Endodermal cell (in vitro differentiated cells): ENCODE data around the gene RAB11FIP5. TPM values are rescaled to one million over a fixed set of nuclear protein-coding genes. Genes with fewer than 3 reads are reported as not detected.
A peak's percentile ranks its signal among the peaks of the same experiment; 100 is the strongest.

Experiments
- DNase-seq: peaks from one replicate; pipeline ENCODE4 v3.0.0-alpha.2; 2017
- H3K27ac ChIP-seq: 2 replicates; pipeline ENCODE4 v1.5.1; 2013; ENCODE audit warnings: mild to moderate bottlenecking, low read depth, low read length, moderate library complexity
- H3K27me3 ChIP-seq: 2 replicates; pipeline ENCODE4 v1.6.1; 2013; ENCODE audit warnings: mild to moderate bottlenecking, low read length, moderate library complexity; ENCODE audit not compliant: insufficient read depth, control insufficient read depth, poor library complexity, severe bottlenecking
- H3K36me3 ChIP-seq: 2 replicates; pipeline ENCODE4 v1.7.0; 2013; ENCODE audit warnings: mild to moderate bottlenecking, low read length, moderate library complexity; ENCODE audit not compliant: control insufficient read depth, insufficient read depth
- H3K4me1 ChIP-seq: one replicate; pipeline ENCODE4 v1.7.0; 2013; ENCODE audit warnings: low read length; ENCODE audit not compliant: control insufficient read depth, insufficient read depth
- H3K4me3 ChIP-seq: 2 replicates; pipeline ENCODE4 v1.5.1; 2013; ENCODE audit warnings: mild to moderate bottlenecking, low read length, moderate library complexity
- H3K9ac ChIP-seq: 2 replicates; pipeline ENCODE4 v1.6.1; 2013; ENCODE audit warnings: mild to moderate bottlenecking, low read length, moderate library complexity; ENCODE audit not compliant: poor library complexity, severe bottlenecking; ENCODE audit errors: extremely low read depth
- H3K9me3 ChIP-seq: 2 replicates; pipeline ENCODE4 v1.6.1; 2013; ENCODE audit warnings: mild to moderate bottlenecking, low read length, moderate library complexity; ENCODE audit not compliant: control insufficient read depth
- H3K27ac Mint-ChIP-seq: 2 replicates; pipeline ENCODE4 v1.8.0; 2020; ENCODE audit warnings: mixed read lengths
- H3K27me3 Mint-ChIP-seq: 2 replicates; pipeline ENCODE4 v1.8.0; 2021; ENCODE audit warnings: mild to moderate bottlenecking, mixed read lengths; ENCODE audit not compliant: insufficient read depth
- H3K36me3 Mint-ChIP-seq: 2 replicates; pipeline ENCODE4 v1.8.0; 2020; ENCODE audit warnings: low read depth, mixed read lengths
- H3K4me1 Mint-ChIP-seq: 2 replicates; pipeline ENCODE4 v1.8.0; 2020; ENCODE audit warnings: mixed read lengths
- H3K4me3 Mint-ChIP-seq: 2 replicates; pipeline ENCODE4 v1.8.0; 2020; ENCODE audit warnings: mild to moderate bottlenecking, moderate library complexity, mixed read lengths
- H3K9me3 Mint-ChIP-seq: 2 replicates; pipeline ENCODE4 v1.8.0; 2020; ENCODE audit warnings: mild to moderate bottlenecking, mixed read lengths
- CTCF ChIP-seq: fragments of 200-600 bp; sonication (generic); conservative IDR thresholded peaks from 2 replicates; pipeline ENCODE4 v1.5.0; 2021; ENCODE audit warnings: antibody characterized with exemption, mild to moderate bottlenecking
- WGBS, 2 experiments: methylation state at CpG; one replicate each; pipeline versions ENCODE4 v1.1.5 to v1.1.7; 2013; ENCODE audit warnings: missing lambda C conversion rate in 2 of 2, mixed read lengths in 1 of 2; ENCODE audit not compliant: insufficient coverage in 1 of 2, insufficient read length in 1 of 2; 5-methylcytosine and 5-hydroxymethylcytosine counted together
- total RNA-seq, 2 donors: library from RNA; stranded (reverse); fragmentation: NEBNext Ultra II Directional in 1 of 2; extraction: Animal tissue kit (Norgen Biotek cat#: 25700) in 1 of 2; gene quantifications; 2 replicates in 1 of 2; 3 replicates in 1 of 2; pipeline ENCODE4 v1.2.1, GENCODE V29; 2021

Gene RAB11FIP5
- total RNA-seq, 2 donors from 2014 or later, result 12.1 to 17.3 TPM

DNA sequence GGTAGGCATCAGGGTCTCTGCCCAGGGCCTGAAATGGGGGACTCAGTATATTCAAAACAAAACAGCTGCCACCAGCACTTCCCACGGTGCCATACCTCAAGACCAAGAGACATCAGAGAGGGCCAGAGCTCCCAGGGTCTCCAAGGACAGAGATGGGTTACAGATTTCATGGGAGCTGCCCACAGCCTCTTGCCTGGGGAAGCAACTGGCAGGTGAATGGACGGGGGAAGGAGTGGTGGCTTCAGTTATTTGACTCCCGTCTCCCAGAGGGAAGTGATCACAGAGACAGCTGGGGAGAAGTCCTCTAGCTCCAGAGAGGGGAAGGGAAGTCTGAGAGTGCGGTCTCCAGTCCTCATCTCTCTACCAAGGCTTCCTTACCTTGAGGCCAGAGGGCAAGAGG, 25.4 kb downstream of the RAB11FIP5 start:
- H3K36me3 ChIP-seq, result peaks cover 12% of the 10 kb centered on the region
- H3K4me3 ChIP-seq, result no peak overlapping the region
- H3K27ac ChIP-seq, result no peak overlapping the region
- H3K4me1 ChIP-seq, result no peaks in the 10 kb centered on the region
- WGBS, 2 experiments, result 90% methylated on average over 4 of the region's 4 CpGs; no CpG with 5 or more reads in 1 of the 2 experiments
- no peaks in the 10 kb centered on the region for H3K27me3 Mint-ChIP-seq
- no peaks in the 10 kb centered on the region for H3K36me3 Mint-ChIP-seq
- H3K4me1 Mint-ChIP-seq, result peaks cover 4% of the 10 kb centered on the region
- no peaks in the 10 kb centered on the region for H3K9me3 ChIP-seq
- no peak overlapping the region for H3K27ac Mint-ChIP-seq
- TF ChIP-seq CTCF, result no peak
- H3K9me3 Mint-ChIP-seq, result no peaks in the 10 kb centered on the region
- no peaks in the 10 kb centered on the region for H3K27me3 ChIP-seq
- H3K4me3 Mint-ChIP-seq, result no peak overlapping the region
- no peak for DNase-seq
- no peak overlapping the region for H3K9ac ChIP-seq

- Histone ChIP-seq H3K4me1 (no peaks in the 10 kb centered on the region), H3K36me3 (peaks cover 12% of the 10 kb centered on the region), H3K4me3 (no peak overlapping the region), H3K27ac (no peak overlapping the region), H3K9me3 (no peaks in the 10 kb centered on the region), H3K27me3 (no peaks in the 10 kb centered on the region), H3K9ac (no peak overlapping the region)
- DNase-seq, result peak; percentile 96
- Mint-ChIP-seq H3K9me3 (no peaks in the 10 kb centered on the region), H3K4me1 (peaks cover 7% of the 10 kb centered on the region), H3K4me3 (no peak overlapping the region), H3K27me3 (no peaks in the 10 kb centered on the region), H3K36me3 (no peaks in the 10 kb centered on the region), H3K27ac (no peak overlapping the region)
- WGBS, 2 experiments, result 25 to 29% methylated on average over 4 to 6 of the region's 6 CpGs
- peak; percentile 98 for TF ChIP-seq CTCF
These were observed 27.1 kb downstream of the RAB11FIP5 start for GRCh38 chr2:73085691-73086090.

DNA sequence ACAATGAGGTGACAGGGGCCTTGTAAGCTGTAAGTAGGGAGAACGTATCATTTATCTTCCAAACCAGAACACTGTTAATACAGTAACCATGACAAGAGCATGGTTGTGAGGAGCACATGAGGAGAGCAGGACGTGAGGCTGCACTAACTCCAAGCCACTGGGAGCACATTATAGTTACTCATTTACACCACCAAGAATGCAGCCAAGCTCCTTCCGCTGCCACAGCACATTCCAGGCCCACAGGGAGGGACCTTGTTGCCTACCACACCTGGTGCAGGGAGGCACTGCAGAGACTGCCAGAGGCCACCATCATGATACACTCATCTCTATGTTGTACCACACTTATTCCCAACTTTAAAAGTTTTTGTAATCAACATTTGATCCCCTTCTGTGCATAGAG, 27.8 kb downstream of the RAB11FIP5 start:
- Mint-ChIP-seq H3K27ac (peak overlapping the region; percentile 70), H3K4me1 (peaks cover 7% of the 10 kb centered on the region), H3K9me3 (no peaks in the 10 kb centered on the region), H3K36me3 (no peaks in the 10 kb centered on the region), H3K4me3 (no peak overlapping the region), H3K27me3 (no peaks in the 10 kb centered on the region)
- Histone ChIP-seq H3K4me3 (no peak overlapping the region), H3K9me3 (no peaks in the 10 kb centered on the region), H3K27me3 (no peaks in the 10 kb centered on the region), H3K36me3 (peaks cover 12% of the 10 kb centered on the region), H3K4me1 (no peaks in the 10 kb centered on the region), H3K27ac (no peak overlapping the region), H3K9ac (no peak overlapping the region)
- no peak for TF ChIP-seq CTCF
- DNase-seq, result no peak
- WGBS, 2 experiments, result 94% methylated on average over 3 of the region's 3 CpGs; no CpG with 5 or more reads in 1 of the 2 experiments
